COLO668 (cell line): ENCODE data around the gene NTSR1.

ENCODE experiments used
- DNase-seq: peaks from one replicate; lab custom pipeline; 2025; ENCODE audit not compliant: unreplicated experiment; lab: John Stamatoyannopoulos, UW

The NTSR1 gene

DNA sequence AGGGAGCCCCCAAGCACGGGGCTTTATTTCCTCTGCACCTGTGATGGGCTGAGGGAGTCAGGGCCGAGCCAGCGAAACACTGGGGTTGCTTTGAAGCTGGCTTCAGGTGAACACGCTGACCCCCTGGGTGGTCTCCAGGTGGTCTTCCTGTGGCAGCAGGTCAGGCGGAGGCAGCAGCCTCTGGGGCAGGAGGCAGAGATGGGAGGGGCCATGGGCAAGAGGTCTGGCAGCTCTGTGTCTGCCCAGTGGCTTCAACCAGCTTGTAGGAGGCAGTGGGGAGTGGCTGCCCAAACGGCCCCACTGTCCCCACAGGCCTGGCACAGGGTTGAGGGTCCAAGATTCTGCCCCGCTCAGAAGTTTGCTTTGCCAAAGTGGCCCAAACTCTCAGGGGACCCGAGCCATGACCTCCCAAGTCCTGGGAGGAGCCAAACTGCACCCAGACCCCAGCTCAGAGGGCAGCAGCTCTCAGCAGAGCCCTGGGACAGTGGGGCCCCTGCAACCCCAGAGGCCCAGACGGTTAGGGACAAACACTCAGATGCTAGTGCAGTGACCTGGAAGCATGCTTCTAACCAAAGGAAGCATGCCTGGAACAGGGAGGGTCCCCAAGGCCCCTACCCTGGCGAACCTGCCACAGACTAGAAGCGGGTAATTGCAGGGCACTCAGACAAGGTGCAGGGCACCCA is 15.3 kb downstream of the NTSR1 start:
- DNase-seq: no peak

DNA sequence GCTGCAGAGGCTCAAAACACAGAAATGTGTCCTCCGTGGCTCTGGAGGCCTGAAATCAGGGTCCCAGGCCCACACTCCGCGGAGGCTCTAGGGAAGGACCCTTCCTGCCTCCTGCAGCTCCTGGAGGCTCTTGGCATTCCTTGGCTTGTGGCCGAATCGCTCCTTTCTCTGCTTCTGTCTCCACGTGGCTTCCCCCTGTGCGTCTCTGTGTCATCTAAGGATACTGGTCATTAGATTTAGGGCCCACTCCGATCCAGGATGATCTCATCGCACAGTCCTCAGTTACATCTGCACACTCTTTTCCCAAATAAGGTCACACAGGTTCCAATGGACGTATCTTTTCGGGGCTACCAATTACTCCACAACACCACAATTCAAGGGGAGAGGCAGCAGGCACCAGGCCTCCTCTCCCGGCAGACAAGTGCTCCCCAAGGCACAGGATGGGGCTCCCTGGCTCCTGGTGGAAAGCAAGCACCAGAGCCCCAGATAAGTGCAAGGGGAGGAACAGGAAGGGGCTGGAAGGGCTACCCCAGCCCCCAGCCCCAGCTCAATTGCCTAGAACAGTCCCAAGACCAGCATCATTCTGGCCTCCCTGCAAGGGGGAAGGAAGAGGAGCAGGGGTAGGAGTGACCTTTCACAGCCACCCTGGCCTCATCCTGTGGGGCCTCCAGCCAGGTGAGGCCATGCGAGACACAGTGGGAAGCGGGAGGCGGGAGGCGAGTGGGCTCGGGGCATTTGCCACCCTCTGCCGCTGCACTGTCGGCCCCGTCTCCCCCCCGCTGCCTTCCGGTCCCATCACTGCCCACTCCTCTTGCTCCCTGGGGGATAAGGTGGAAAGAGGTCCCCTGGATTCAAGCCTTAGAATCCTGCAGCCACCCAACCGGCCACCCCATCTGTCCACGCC is 16.3 kb downstream of the NTSR1 start:
- DNase-seq: no peak

DNA sequence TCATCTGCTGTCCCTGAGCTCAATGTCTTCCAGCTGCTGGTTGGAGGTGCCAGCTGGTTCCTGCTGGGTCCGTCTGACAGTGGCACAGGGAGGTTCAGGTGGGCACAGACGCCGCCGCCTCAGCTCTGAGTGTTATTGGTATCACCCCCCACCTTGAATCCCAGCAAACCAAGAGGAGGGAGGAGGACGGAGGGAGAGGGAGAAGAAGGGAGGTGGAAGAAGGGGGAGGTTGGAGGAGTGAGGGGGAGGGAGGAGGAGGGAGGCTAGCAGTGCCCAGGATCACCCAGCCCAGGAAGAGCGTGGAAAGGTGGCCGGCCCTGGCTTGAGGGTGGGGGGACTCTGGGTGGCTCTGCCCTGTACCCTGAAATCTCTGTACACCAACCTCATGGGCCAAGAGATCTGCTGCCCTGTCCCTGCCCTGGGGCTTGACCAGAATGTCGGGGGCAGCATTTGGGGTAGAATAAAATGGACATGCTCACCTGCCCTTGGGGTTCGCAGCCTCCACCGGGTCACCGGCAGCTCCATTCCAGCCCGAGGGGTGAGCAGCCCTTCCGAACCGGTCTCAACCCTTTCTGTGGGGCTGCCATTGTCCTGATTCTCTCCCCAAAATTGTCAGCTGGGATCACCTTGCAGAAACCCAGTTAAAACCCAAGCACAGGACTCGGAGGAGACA is 17.1 kb downstream of the NTSR1 start:
- DNase-seq: no peak

- DNase-seq: no peak
Observed at GRCh38 chr20:62726276-62726675, 17.6 kb downstream of the NTSR1 start.

DNA sequence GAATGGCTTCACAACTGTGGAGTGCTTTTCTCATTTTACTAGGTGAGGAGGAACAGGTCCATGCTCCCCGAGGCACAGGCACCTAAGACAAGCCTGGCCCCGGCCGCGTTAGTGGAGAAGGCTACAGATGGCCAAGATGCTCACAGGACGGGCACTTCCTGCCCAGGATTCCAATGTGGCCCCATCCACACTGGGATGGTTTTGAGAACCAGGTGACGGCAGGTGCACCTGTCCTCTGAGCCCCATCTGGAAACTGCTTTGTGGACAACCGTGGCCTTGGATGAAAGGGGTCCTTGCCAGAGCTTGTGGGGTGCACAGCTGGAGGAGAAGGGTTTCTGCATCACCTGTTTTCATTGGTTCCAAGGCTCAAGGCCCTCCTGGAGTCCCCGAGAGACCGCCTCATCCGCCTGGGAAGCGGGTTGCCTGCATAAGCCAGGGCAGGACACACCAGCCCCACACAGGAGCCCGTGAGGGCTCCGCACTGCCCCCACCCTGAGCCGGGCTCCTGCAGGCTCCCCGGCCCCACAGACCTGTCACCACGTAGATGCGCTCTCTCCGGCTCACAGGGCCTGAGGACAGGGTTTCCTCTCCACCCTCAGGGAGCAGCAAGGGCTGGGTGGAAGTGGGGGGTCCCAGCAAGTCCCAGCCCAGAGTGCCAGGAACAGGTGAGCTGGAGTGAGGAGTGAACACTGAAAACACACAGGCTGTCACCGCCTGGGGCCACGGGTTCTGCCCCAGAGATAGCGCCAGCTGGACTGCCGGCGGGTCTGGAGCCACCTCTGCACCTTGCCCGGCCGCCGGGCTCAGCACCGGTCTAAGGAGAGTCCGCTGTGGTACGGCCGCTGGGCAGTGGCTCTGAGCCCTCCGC is 18.3 kb downstream of the NTSR1 start:
- DNase-seq: no peak

DNA sequence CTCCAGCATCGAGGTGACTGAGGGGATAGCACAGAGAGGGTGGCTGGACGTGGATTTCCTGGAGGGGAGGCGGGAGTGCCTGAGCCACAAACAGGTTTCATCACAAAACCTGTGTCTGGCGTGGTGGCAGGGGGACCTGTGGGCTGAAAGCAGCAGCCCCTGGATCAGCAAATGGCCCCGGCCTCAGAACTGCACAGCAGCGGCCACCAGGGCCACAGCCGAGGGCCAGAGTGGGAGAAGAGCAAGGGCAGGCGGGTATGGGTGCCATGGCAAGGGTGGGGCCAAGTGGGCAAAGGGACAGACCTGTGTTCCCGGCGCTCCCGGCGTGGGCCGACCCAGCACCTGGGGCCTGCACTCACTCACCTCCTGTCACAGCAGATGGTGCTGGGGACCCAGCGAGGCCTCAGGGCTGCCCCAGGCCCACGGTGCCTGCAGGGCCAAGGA is 19.0 kb downstream of the NTSR1 start:
- DNase-seq: no peak

- no peak for DNase-seq
Observed at GRCh38 chr20:62728028-62728780, 19.6 kb downstream of the NTSR1 start.

- no peak for DNase-seq
Observed at GRCh38 chr20:62728781-62729300, 20.2 kb downstream of the NTSR1 start.

DNA sequence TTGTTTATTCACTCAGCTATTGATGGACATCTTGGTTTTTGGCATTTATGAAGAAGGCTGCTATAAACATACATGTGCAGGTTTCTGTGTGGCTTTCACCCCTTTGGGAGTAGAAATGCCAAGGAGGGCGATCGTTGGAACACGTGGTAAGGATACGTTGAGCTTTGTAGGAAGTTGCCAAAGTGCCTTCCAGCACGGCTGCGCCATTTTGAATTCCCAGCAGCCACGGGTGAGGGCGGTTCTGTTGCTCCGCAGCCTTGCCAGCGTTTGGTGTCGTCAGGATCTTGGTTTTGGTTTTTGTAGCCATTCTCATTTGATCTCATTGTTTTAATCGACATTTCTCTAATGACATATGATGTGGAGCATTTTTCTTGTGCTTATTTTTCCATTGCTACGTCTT is 21.8 kb downstream of the NTSR1 start:
- DNase-seq: no peak

- no peak for DNase-seq
Observed at GRCh38 chr20:62732031-62732760, 23.6 kb downstream of the NTSR1 start.

DNA sequence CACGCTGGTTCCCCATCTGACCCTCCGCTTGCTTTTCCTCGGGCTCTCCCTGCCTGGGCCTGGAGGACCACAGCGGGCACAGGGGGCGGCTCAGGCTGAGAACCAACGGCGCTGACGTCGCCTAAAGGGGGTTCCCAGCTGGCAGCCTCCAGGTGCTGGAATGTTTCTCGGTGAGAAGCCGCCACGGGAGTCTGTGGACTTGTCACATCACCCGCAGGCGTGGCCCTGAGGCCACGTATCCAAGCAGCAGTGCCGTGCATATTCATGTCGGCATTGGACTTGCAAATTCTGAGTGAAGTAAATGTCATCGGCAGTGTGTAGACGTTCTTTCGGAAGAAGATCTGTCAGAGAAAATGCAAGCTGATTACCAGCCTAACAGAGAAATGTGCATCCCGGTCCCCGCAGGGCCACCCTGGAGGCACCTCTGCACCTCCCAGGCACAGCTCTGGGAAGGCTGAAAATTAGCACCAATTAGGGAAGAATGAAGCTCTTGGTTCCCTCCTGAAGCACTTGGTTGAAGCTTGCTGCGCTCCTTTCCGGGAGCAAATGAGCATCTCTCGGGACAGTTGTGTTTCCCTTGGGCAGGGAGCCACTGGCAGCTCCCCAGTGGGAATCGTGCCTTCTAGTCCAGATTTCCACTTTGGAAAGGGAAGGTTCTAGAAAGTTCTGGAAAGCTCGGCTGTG is 24.3 kb downstream of the NTSR1 start:
- DNase-seq: no peak

DNA sequence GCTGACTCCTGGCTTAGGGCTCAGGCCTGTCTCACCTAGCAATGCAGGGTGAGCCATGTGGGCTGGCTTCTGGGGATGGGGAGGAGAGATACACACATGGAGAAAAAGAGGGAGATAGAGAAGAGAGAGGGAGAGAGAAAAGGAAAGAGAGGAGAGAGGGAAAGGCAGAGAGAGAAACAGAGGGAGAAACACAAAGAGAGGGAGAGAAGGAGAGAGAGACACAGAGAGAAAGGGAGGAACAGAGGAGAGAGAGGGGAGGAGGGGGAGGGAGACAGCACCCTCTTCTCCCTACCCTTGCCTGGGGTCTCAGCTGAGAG is 24.8 kb downstream of the NTSR1 start:
- DNase-seq: no peak

DNA sequence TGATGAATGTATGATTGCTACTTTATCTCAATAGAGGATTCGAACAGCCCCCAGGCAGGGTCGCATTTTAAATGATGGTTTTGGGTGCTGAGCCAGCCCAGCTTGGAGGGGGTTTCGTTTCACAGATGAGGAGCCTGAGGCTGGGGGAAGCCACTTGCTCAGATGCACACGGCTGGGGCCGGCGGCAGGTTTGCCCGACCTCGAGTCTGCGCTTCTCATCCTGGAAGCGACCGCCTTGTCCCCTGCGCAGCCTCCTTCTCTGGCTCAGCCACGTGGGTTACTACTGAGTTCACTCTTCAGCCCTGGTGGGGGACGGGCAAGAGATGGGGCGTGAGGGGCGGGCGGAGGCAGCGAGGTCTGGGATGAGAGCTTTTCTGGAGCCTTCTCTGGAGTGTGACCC is 25.3 kb downstream of the NTSR1 start:
- DNase-seq: no peak

DNA sequence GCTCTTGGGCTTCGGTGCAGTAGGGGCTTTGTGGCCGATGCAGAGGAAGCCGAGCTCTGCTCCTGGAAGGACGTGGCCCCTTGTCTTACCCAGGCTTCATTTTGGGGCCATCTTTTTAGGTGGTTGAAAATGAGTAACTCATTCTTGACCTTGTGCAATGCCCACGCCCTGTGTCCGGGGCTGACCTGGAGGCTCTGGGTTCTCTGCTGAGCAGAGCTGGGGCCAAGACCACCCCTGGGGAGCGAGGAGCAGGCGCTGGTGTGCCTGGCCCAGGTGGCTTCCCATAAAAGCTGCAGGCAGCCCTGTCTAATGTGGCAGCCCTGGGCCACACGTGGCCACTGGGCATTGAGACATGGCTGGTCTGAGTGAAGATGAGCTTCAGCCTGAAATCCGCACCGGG is 25.7 kb downstream of the NTSR1 start:
- no peak for DNase-seq

DNA sequence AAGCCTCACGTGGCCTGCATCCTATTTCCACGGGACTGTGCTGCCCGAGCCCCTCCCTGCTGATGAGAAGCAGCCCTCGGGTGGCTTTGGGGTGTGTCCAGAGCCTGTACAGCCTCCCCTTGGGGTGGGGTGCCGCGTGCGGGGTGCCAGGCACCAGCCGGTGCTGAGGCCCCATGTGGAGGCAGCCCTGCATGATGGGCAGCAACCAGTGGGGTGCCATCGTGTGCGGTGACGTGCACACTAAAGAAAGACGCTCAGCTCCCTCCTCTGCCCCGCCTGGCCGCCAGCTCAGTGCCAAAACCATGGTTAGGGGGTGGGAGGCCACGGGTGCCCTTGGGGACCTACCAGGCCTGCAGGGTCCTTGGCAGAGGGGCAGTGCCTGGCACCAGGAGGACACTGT is 26.2 kb downstream of the NTSR1 start:
- no peak for DNase-seq

DNA sequence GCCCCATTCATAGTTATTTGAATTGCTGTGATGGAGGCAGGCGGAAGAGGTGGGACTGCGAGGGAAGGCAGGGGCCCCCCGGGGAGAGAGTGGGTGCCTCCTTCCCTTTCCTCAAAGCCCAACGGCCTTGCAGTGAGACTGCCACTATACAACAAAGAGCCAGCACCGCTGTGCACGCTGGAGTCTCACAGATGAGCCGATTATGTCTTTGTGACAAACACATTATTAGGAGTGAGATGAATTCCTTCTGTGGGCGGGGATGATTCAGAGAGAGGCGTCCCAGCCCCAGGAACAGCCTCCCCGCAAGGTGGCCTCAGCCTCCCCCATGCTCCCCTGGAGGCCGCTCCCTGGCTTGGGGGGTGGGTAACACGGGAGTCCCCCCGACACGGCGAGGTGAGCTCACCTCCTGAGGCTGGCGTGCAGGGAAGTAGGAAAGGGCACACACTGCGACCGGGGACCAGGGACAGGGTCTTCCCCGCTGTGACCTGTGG is 26.7 kb downstream of the NTSR1 start:
- DNase-seq: no peak

DNA sequence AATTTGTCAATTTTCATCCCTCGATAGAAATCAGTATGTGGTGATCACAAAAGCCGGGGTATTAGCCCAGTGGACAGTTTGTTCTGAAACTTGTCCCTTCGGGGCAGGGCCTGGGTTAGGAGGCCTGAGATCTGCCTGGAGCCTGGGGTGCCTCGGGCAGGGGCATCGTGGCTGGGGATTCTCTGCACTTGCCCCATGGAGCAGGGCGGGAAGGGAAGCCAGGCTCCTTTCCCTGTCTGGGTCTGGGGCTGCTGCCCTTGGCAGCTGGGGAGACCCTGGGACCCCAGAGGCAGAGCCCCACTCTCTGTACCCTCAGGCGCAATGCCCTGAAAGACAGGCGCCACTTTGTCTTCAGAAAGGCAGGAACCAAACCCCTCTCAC is 27.4 kb downstream of the NTSR1 start:
- no peak for DNase-seq

DNA sequence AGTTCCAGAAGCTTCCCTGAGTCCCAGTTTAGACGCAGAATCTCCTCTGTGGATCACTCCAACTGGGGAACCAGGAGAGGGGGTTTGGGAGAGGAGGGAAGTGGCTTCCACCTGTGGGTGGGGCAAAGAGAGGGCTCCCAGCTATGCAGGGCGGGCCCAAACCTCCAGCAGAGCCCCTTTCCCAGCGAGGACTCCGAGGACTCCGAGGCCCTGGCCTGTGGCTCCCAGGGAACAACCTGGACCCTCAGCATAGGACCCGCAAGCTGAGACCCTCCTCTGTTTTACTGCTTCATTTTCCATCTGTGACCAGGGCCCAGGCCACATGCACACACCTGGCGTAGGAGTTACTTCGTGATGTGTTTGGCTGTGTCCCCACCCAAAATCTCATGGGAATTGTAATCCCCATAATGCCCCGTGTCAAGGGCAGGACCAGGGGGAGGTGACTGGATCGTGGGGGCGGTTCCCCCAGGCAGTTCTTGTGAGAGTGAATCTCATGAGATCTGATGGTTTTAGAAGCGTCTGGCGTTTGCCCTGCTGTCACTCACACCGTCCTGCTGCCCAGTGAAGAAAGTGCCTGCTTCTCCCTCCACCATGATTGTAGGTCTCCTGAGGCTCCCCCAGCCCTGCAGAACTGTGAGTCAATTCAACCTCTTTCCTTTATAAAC is 27.9 kb downstream of the NTSR1 start:
- DNase-seq: no peak
